GM19372 (cell line): ENCODE measurements around the gene MAF.

Experiments used
- ATAC-seq: cut with Tn5 transposase; IDR thresholded peaks from one replicate; pipeline ENCODE4 v1.9.1; 2021; ENCODE audit warnings: mild to moderate bottlenecking, low read depth, moderate library complexity; ENCODE audit not compliant: unreplicated experiment

Gene MAF

DNA sequence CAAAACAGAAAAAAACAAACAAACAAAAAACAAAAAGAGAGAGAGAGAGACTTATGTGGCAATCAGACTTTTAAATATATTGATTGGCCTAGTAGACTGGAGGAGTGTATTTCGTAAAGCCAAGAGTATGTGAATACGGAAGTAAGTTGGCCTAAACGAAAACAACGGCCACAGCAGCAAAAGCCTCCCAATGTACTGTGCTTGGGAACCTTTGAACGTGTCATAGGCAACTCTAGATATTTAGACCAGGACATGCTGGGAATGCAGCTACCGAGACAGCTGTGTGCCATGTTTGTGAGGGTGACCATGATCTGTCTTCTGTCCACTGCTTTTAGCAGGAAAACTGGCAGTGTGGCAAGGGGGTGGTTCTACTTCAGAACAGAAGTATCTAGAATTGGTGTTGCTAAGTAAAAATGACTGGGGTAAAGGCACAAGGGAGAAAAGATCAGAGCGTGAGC, 7.4 kb downstream of the MAF start:
- no peak for ATAC-seq

DNA sequence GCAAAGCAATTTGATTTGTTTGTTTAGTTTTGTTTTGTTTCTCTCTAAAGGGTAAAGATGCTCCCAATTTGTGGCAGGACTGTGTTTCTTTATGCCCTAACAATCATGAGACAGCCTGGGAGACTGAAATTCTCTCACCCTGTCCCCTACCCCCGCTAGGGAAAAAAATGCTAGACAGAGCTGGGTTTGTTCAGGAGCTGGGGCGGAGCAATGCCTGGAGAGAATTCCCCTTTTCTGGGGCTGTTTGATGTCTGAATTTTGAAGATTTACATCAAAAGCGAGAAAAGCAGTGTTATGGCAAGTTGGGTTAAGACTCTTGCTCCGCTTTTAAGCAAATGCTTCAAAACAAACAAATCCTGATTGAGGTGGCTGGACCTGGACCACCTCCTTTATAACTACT, 8.4 kb downstream of the MAF start:
- no peak for ATAC-seq

DNA sequence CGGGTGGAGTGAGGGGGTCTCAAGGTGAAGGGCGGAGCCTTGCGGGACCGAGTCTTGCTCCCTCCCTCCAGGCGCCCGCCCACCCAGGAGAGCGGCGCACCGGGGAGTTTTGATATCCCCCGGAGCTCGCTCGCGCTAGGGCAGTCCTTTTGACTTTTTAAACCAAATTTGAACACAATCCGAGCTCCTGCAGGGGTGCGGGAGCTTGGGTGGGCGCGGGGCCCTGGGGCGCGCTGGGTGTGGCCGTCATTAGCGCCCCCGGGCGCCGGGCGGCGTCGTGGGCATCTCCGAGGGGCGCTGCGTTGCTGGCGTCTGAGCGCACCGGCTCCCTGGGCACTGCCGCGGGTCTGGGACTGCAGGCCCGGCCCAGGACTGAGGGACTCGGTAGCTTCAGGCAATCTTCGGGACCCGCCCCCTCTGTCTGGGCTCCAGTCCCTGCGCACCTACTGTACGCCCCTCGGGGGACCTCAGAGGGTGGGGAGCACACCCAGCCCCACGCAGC, 10.9 kb downstream of the MAF start:
- ATAC-seq: no peak

DNA sequence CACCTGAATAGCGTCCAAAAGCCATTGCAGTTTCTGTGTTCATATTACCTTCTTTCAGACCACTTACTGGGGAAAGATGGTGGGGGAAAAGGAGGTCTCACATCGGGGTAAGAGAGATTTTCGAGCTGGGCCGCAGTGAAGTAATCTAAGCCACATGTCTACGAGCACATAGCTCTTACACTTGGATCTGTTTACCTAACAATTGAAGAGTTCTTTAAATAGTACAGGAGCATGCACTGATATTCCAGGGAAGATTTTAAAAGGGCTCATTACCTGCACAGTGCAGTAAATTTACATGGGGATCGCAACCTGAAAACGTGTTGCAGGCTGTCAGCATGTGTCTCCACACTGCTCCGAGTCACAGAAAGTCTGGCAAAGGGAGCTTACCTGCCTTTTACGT, 12.6 kb downstream of the MAF start:
- ATAC-seq: no peak

DNA sequence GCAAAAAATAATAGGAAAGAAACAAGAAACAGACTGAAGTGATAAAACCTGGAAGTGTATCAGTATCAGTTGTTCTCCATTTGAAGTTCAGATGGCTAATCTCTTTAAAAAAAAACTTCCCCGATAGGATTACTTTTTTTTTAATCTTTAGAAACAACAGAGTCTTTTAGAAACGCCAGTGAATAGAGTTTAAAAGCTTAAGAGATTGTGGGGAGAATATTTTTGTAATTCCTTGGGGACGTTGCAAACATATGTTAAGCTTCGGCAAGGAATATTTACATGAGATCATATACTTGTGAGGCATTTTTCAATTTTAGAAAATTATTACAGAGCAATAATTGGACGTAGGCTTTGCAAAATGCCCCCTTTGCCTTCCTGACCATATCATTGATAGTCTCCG, 13.2 kb downstream of the MAF start:
- no peak for ATAC-seq

DNA sequence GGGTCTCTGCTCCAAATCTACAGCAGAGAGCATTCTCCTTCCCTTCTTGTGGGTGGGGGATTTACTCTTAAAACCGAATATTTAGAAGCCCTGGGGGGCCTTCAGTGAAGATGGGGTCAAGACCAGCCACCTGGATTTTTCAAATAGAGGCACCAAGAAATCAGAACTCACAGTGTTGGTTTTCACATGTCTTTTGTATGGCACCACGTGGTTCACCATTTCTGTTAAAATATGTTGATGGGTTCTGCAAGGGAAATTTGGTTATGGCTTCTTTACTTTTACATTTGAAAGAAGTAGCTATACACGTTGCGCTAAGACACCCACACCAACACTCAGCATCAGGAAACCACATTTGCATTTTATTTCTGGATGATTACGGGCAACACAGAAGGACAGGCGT, 17.7 kb downstream of the MAF start:
- ATAC-seq: no peak

DNA sequence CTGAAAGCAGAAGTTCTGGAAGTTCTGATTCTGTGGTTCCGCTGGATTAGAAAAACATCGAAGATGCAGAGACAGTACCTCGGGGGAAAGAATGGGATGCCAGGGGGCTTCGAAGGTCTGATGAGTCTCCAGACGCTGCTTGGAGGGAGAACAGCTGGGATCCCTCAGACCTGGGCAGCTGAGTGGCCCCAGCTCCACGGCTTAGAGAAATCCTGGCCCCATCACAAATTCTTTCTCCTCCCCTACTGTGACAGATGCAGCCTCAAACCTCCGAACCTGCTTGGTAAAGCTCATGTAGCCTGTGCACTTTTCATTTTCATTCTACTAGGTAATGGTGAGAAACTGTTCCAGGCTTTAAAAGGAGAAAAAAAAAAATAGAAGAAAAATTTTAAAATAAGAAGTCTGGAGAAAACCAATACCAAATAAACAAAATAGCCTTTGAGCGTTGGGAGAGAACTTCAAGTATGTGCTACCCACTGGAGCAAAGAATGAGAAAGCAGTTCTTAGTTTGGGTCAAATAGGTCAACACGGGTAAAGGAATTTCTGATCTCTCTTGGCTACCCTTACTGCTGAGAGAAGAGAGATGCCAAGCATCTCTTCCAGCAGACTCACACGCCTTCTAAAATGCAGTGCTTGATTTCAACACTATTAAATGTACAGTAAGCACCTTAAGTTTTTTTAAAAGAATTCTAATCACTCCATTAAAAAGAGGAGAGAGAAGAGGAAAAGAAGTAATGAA, 19.9 kb downstream of the MAF start:
- no peak for ATAC-seq

DNA sequence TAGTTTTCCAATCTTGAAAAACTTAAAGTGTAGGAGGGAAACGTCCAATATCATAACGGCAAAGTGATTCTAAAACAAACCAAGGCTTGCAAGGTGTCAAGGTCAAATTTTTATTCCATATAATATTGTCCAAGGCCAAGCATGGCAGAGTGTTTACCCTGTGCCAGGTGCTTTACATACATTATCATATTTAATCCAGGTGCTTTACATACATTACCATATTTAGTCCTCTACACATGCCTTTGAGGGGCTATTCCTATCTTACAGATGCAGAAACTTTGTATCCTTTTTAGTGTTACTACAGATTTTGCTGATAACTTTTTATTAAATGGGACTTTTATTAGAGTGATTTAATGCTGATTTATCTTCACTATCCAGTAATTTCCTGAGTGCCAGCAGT, 23.9 kb downstream of the MAF start:
- no peak for ATAC-seq

DNA sequence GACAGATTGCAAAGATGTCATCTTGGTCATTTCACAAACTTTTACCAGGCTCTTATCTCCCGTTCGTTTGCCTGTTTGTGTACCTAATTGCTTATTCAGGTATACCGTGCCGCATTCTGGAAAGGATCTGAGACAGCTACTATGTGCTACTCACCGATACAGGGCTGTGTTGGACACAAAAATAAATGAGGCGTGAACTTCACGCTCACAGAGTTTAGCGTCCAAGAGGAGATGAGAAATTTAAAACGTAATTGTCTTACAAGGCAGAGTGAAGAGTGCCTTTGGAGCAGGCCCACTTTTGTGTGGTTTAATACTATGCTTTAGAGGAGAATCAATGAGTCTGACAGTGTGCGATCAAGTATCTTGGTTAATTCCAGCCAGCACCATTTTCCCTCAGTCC, 26.7 kb downstream of the MAF start:
- ATAC-seq: no peak

DNA sequence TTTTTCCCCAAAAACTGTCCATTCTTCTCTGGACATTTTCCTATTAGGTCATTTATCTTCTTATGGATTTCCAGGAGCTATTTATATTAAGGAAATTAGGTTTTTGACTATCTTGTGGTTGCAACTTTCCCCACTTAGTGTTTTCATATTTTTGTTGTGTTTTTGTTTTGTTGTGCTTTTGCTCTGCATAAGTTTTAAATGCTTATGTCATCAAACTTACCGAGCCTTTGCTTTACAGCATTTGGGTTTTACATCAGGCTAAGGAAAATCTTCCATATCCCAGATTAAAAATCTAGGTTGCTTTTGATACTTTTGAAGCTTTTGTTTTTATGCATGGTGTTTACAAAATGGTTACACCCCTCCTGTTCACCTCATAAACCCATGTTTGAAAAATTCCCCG, 27.5 kb downstream of the MAF start:
- ATAC-seq: no peak

DNA sequence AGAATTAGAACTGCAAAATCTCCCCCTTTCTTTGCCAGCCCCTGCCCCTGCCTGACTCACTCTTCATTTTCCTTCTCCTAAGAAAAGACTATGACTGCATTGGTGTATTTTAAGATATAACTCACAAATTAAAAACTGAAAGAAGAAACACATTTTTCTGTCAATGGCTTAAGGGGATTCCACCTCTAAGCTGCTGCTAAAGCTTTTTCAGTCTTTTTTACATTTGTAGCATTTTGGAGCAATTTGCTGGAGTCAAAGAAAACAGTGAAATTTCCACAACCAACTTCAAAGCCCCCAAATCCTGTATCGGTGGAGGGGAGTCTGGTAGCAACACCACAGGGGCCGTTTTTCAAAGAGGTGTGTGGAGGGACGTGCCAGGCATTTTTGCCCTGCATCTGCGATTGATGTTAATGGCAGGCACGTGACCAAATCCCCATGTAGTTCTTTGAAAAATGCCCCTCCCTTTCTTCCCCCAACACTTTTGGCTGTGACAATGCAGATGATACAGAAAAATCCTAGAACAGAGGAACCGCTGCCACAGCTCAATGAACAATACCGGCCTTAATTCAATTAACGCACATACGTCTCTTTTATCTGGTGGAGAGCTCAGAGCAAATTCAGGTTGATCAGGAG, 28.5 kb downstream of the MAF start:
- ATAC-seq: no peak

DNA sequence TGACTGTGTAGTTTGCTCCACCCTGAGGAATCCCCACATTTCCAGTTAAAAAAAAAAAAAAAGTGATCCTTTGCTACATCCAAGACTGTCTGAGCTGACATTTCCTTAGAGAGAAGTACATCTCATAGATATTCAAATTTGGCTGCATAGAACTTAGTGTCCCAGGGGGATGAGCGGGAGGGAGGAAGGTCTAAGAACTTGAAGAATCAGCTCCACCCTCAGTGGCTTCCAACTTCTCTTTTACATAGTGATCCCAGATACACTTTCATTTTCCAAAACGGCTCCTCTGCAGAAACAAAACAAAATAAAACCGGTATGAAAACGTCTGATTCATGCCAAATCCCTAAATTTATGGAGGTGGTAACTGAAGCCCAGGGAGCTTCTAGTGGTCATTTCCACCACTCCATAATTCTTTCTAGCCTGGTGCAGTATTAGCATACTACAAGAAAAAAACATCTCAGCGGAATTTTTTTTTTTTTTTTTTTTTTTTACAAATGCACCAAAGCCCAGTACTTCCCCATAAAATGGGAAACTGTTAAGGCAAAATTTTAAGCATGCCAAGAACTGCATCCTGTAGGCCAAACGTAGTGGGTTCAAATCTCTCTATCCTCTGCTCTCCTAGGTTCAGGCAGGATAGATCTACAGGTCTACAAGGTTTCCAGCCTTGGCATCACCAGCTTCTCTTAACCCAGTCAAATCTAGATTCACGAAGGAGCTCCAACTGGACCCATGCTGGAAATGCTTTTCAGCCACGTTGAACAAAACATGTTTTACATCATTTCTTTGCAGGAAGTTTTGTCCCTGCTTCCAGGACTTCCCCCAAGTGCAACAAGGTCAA, 29.3 kb downstream of the MAF start:
- no peak for ATAC-seq

DNA sequence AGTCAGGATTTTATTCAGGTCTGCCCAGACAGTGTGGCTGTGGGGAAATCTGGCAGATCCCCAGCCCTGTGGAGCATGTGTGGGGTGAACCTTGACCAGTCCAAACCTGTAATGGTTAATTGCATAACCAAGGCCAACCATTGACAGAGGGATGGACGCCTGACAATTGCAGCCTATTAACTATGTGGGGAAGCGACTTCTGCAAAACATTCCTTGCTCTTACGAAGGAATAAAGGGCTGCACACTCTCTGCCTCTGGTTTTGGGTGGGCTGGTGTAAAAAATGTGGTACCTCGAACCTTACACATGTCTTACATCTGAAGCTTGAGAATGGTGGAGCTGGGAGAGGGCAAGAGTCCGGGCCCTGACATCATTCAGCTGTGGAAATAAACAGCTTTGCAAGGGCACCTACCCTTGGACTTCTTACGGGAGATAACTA, 35.8 kb downstream of the MAF start:
- no peak for ATAC-seq

DNA sequence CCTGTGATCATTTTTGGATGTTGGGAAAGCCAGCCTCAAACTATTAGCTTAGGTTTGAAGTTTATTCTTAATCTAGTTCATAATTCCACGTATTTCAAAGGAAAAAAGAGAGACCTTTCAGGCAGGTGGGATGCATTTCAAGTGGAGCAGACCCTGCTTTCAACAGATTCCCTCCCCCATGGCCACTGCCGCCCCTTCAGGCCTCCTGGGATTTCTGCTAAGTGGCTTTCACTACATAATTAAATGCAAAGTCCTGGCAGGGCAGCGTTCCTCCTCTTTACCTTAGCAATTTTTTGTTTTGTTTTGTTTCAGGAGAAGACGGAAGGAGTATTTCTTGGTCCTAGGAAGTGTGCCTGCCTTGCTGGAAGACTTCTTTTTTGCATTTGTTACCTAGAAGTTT, 36.6 kb downstream of the MAF start:
- no peak for ATAC-seq

DNA sequence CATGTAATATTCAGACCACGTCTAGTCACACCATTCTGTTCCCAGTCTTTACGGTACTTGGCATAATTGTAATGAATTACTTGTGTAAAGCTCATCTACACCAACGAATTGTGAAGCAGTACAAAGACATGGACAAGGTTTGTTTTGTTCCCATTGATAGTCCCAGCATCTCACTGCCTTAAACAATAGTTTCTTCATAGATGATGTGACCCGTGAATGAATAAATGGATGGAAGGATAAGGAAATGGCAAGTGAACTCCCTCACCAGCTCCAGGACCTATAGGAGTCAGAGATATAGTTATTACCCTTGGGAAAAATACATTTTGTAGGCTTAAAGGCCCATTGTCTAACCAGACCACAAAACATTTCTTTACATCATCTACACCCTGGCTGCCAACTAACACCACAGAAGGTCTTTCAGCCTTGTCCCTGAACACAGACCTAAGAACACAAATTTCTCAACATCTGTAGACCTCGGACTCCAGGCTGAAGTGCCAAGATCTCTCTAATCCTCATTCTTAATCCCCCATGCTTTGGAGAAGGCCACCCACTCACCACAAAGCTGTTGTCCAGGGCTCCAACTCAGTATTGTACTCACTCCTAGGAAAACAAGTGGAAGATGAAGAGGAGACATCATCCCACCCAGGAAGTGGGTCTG, 38.2 kb downstream of the MAF start:
- ATAC-seq: no peak

DNA sequence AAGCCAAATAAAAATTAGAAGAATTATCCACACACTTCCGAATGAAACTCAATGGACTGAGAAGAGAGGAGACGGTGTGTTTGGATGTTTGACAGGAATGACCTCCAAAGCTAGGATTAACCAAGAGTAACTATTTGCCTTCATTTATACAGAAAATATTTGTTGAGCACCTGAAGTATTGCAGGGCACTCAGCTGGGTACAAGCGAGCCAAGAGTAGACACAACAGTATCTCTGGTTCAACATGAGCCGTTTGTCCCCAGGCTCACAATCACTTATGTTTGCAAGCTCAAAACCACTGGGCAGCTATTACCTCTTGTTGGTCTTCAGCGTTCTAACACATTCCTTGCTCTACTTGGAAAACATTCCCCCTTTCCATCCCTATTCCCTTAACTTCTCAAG, 38.8 kb downstream of the MAF start:
- no peak for ATAC-seq

DNA sequence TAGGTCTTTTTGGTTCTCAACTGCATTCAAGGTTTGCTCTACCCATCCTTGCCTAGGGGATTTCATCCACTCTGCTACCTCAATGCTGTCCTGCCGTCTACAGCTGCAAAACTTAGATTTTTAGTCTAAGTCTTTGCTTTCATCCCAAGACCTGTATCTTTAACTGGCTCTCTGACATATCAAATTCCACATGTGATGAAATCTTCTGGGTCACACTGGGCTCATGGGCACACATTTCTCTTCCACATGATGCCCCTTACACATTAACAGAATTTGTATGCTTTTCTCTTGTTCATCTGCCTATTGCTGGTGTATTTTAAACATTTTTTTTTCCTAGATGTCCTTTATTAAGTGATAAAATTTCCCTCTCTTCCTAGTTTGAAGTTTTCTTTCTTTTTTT, 39.6 kb downstream of the MAF start:
- no peak for ATAC-seq

DNA sequence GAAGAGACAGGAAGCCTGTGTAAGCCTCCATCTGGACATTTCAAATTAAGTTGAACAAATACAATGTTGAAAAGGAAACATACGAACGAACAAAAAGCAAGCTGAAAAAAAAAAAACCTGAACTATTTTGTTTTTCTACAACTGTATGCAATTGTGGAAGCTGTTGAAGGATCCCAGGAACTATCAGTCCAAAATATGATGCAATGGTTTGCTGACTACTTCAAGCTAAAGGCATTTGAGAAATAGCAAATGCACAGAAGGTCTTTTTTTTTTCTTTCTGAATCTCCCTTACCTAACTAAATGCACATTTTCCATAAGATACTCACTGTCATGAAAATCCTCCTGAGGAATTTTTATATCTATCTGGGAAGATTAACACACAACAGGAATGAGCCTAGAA, 40.2 kb downstream of the MAF start:
- no peak for ATAC-seq

DNA sequence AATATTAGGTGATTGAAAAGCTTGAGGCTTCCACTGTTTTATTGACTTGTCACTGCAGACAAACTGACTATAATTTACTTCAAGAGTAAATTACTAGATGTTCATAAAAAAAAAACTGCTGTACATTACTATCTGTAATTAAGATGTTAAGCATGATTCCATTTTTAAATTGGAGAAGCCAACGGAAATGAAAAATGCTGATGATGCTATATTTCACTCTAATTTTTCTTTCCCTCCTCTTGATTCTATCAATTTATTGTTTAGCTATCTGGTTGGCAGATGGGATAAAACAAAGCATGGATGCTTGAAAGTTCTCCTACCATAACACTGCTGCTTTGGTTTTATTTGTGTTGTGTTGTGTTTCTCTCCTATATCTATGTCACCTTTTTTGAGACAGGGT, 41.0 kb downstream of the MAF start:
- ATAC-seq: no peak

DNA sequence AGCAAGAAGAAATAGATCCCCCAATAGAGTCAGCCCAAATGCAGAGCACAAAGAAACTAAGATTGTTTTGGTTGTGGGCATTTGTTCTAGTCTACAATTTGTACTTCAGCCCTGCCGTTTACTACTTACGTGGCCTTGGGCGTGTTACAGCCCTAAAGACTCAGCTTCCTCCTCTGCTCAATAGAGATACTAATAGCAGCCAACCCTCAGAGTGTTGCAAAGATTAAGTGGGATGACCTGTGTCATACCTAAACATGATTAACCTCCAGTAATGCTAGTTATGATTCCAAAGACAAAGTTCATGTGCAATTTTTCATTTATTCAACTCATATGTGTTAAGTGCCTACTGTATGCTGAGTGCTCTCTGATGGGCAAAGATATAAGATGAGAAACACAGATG, 43.1 kb downstream of the MAF start:
- no peak for ATAC-seq

DNA sequence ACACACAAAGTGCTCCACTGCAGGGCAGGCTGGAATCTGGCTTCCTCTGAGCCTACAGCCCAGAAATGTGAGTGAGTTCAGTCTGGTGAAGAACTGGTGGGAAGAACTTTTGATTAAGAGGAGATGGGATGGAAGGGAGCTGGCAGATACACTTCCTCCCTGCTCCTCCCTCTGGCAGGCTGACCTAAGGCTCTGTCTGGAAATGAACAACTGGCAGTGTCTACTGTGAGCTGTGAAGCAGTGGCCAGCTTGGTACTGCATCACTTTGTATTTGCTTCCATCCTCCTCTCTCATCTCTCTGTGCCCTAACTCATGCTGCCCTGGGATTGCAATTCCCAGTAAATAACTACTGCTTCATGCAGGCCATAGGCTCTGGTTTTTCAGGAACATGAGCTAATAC, 45.6 kb downstream of the MAF start:
- ATAC-seq: no peak
